HG03565 (cell line): ENCODE results near the gene LIPM.
"Not testable (repeated sequence)": the region's sequence is repeated elsewhere in the genome, so short reads cannot be mapped to it uniquely, and the experiment has no call there.

Source experiments
- ATAC-seq: cut with Tn5 transposase; IDR thresholded peaks from one replicate; pipeline ENCODE4 v1.9.1; 2021; ENCODE audit warnings: mild to moderate bottlenecking, moderate library complexity; ENCODE audit not compliant: unreplicated experiment

LIPM gene

GRCh38 chr10:88837632-88838031 is 35.1 kb downstream of the LIPM start:
- not testable (repeated sequence) for ATAC-seq

GRCh38 chr10:88838766-88839350 is 36.3 kb downstream of the LIPM start:
- ATAC-seq, result no peak

- no peak for ATAC-seq
Measured at GRCh38 chr10:88840104-88840503, 37.6 kb downstream of the LIPM start.

GRCh38 chr10:88840881-88841280 is 38.4 kb downstream of the LIPM start:
- ATAC-seq, result no peak

- ATAC-seq, result no peak
Measured at GRCh38 chr10:88841316-88842111, 39.0 kb downstream of the LIPM start.

GRCh38 chr10:88843171-88843570 is 40.6 kb downstream of the LIPM start:
- no peak for ATAC-seq

- ATAC-seq, result no peak
Measured at GRCh38 chr10:88848499-88848898, 46.0 kb downstream of the LIPM start.

GRCh38 chr10:88849234-88849633 is 46.7 kb downstream of the LIPM start:
- no peak for ATAC-seq

- ATAC-seq, result no peak
Measured at GRCh38 chr10:88850712-88851111, 48.2 kb downstream of the LIPM start.

- no peak for ATAC-seq
Measured at GRCh38 chr10:88851706-88852105, 49.2 kb downstream of the LIPM start, which contains the start of gene ANKRD22. TSS of gene ANKRD22 (minus strand) at chr10:88851844. CDS start at chr10:88851607, 237 bp downstream.

GRCh38 chr10:88852327-88852726 is 49.8 kb downstream of the LIPM start:
- no peak for ATAC-seq

GRCh38 chr10:88853155-88853881 is 50.8 kb downstream of the LIPM start:
- ATAC-seq, result no peak

GRCh38 chr10:88854684-88855083 is 52.2 kb downstream of the LIPM start:
- ATAC-seq, result no peak

GRCh38 chr10:88857831-88858230 is 55.3 kb downstream of the LIPM start:
- no peak for ATAC-seq

GRCh38 chr10:88858491-88858890 is 56.0 kb downstream of the LIPM start:
- ATAC-seq, result no peak

GRCh38 chr10:88861036-88861435 is 58.5 kb downstream of the LIPM start:
- no peak for ATAC-seq

GRCh38 chr10:88865281-88865876 is 62.8 kb downstream of the LIPM start:
- ATAC-seq, result no peak

GRCh38 chr10:88866454-88866853 is 63.9 kb downstream of the LIPM start:
- no peak for ATAC-seq

GRCh38 chr10:88870089-88870488 is 67.6 kb downstream of the LIPM start:
- no peak for ATAC-seq
